ENCODE results near the gene RPL7A.
"Not testable (repeated sequence)": the region's sequence is repeated elsewhere in the genome, so short reads cannot be mapped to it uniquely, and the experiment has no call there.

RPL7A gene

GRCh38 chr9:133347985-133348717 lies at the start of gene RPL7A, which contains the start of gene MED22:
RPL7A (plus strand) TSS chr9:133348218; CDS start chr9:133348244, 26 bp downstream.
MED22 (minus strand) TSS chr9:133348131; CDS start chr9:133346662, 1,469 bp downstream.
- peak; percentile 97 for DNase-seq

DNA sequence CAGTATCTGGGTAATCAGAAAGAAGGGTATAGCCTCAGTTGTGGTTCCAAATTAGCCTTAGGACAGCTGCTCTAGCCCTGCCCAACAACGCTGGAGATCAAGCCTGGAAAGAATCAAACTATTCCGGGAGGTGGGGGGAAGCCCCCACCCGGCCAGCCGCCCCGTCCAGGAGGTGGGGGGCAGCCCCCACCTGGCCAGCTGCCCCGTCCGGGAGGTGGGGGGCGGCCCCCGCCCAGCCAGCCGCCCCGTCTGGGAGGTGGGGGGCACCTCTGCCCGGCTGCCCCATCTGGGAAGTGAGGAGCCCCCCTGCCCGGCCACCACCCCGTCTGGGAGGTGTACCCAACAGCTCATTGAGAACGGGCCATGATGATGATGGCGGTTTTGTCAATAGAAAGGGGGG lies 48.0 kb upstream of the RPL7A start:
- not testable (repeated sequence) for DNase-seq

DNA sequence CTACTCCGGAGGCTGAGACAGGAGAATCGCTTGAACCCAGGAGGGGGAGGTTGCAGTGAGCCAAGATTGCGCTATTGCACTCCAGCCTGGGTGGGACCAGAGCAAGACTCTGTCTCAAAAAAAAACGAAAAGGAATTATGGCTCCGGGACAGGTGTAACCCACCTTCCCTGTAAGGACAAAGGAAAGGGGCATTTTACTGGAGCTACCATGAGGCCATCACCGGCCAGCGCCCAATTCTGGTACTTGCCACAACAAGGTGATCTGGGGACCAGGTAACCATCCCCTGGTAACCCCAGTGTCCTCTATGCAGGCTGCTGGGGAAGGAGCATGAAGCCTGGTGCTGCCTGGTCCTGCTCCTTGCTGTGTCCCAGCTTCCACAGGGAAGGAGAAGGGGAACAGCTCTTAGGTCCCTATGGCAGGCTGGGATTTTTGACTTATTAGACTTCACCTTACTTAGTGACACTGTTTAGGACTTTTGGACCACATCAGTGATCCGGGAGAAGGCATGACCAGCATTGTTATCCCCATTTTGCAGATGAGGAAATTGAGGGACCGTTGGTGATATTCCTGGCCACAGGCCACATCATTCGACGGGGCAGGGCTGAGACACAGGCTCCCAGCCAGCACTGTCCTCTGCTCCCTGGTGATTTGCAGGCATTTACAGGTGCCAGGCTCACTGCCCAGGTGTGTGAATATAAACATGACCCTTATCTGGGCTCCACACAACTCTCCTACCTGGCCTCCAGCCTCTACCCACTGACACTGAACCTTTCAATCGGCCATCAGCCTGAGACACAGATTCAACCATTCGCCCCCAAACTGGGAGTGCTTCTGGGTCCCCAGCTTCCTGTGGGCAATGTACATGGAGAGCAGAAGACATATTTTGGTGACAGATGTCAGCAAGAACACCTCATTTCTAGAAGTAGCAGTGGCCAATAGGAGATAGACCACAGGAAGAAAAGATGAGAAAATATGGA lies 46.5 kb upstream of the RPL7A start:
- DNase-seq, result no peak

DNA sequence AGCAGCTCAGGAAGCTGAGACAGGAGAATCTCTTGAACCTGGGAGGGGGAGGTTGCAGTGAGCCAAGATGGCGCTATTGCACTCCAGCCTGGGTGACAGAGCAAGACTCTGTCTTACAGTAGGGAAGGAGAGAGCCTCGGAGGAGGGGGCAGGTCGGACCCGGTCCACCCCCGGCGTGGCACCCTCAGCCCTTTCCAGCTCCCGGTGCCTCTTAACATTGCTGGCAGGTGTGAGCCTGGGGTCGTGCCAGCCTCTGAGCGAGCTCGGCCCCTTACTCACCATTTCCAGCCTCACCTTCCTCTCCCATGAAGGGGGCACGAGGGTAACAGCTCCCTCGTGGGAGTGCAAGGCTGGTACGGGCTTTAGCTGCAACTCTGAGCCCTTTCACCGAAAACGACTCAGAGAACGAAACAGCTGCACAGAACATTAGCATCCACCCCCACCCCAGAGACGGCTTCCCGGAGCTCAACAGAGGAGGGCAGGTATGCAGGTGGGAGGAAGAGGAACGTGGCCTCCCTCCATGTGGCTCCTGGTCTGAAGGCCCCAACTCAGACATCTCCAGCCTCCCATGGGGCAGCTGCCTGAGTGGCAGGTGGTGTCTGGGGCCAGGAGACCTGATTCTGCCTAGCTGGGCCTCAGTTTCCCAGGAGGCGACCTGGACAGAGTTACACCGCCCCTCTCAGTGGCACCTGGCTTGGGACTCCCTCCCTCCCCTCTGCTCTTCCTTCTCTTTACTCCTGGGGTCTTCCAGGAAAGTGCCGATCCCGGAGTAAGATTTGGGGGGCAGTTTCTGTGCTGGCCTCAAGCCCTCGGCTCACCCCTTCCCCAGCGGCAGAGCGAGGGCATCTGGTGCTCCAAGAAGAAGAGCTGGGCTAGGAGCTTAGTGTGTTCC lies 44.5 kb upstream of the RPL7A start:
- no peak for DNase-seq

GRCh38 chr9:133304158-133304470 lies 43.9 kb upstream of the RPL7A start:
- no peak for DNase-seq

DNA sequence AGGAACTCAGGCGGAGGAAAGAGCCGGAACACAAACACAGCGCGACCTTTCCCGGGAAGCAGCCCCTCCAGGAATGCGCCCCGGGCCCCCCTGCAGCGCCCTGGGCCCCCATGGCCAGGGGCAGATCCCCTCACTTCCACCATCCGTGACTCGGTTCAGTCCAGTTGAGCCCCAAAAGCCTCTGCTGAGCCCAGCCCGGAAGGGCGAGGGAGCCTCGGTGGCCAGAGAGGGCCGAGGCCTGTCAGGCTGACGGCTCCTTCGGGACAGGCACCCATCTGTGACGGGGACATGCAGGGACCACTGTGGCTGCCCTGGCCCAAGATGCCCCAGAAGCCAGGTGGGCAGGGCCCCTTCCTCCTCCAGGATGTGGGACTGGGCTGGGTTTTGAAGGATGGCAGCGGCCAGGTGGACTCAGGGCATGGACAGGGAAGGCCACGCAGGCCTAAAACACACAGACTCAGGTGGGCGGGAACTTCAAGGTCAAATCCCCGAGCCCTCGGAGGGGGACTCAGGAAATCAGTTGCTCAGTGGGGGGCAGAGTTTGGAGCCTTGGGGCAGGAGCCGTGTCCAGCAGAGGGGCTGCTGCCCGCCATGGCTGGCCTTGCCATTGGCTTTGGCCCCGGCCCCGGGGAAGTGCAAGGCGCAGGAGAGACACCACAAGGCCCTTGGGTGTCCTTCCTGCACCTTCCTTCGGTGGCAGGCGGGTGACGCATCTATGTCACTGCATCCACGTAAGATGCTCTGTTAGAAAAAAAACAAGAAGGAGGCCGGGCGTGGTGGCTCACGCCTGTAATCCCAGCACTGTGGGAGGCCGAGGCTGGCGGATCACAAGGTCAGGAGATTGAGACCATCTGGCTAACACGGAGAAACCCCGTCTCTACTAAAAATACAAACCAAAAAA lies 43.3 kb upstream of the RPL7A start:
- DNase-seq, result no peak

- no peak for DNase-seq
These were observed 42.3 kb upstream of the RPL7A start for GRCh38 chr9:133305731-133306130.

GRCh38 chr9:133306242-133307204 lies 41.5 kb upstream of the RPL7A start:
- DNase-seq, result no peak

DNA sequence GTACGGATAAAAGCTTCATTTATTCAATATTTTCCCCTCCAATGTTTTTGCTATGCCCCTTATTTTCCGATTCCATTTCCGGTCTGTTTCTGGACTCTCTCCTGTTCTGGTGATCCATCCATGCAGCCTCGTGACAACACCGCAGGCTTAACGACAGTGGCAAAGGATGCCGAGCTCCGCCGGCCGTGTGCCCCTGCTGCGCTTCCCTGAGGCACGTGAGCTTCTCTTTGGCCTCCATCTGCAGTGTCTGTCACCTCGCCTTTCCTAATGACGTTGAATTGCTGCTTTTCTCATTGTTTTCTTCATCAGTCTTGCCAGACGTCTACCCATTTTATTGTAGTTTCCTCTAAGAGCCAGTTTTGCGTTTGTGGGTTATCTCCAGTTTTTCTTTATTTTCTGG lies 40.7 kb upstream of the RPL7A start:
- DNase-seq, result no peak

DNA sequence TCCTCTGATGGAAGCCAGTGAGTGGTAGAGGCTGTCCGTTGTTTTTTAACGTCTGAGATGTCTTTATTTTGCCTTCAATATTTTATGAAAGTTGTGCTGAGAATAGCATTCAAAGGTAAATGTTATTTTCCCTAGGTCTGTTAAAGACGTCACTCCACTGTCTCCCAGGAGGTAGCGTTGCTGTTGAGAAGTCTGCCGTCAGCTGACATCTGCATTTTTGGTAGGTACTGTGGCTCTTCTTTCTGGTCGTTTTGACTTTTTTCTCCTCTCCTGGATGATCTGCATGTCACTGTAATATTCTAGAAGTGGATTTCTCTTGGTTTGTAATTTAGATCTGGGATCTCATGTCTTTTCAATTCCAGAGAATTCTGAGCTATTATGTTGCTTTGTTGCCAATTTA lies 38.4 kb upstream of the RPL7A start:
- no peak for DNase-seq

DNA sequence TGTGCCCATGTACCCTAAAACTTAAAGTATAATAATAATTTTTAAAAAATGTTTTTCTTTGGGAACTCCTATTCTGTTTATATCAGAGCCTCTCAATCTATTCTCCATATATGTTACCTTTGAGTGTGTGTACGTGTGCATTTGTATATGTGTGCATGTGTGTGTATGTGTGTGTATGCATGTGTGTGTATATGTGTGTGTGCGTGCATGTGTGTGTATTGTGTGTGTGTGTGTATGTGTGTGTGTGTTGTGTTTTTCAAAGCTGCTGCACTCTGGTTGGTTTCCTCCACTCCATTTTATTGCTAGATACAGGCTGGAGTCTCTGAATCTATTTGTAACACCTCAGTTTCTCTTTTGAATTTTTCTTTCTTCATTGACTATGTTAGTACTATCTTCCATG lies 32.0 kb upstream of the RPL7A start:
- no peak for DNase-seq

- not testable (repeated sequence) for DNase-seq
These were observed 30.5 kb upstream of the RPL7A start for GRCh38 chr9:133317551-133317950.

DNA sequence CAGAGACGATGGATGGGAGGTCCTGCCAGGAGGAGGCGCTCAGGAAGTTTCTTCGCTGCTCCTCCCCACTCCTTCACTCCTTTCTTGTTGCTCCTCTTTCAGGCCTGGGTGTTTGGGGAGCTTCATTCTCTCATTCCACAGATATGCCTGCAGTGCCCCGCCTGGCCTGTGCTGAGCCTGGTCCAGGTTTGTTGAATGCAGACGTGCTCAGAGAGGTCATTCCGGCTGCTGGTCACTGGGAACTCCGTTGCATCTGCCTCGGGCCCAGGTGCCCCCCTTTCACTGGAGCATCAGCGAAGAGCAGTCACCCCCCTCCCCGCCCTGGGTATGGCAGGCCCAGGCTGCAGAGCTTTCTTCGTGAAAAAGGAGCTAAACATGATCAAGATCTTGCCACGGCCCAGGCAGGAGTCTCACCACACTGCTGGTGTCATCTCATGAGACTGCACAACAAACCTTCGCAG lies 27.6 kb upstream of the RPL7A start:
- no peak for DNase-seq

DNA sequence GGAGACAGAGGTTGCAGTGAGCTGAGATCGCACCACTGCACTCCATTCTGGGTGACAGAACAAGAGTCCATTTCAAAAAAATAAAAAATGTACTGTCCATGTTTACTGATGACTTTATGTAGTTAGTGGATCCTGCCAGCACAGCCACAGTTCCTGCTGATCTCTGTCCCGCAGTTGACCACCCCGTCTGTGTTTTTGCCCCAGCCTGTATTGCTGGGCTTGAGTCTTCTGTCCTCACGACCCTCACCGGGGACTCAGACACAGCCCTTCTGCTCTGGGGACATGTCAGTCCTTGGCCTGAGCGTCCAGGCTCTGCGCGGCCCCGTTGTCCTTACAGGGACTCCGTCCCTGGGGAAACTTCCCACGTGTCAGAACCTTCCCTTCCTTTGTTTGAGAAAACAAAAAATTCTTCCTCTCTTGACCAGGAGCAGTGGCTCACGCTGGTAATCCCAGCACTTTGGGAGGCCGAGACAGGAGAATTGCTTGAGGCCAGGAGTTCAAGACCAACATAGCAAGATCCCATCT lies 26.5 kb upstream of the RPL7A start:
- no peak for DNase-seq

DNA sequence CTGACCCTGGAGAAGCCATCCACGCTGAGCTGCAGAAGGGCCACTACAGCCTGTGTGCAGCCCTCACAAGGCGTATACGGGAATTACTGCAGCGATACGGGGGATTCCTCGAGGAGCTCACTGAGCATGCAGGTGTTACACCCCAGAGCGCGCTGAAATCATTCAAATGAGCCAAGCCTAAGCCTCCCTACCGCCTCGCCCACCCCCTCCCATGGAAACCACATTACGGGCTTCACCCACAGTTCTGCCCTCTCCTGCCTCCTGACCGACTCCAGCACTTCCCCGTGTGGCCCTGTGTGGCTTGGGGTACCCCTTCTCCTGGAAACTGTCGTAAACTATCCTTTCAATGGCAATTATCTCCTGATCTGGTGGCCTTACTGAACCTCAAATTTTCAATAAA lies 25.3 kb upstream of the RPL7A start:
- DNase-seq, result no peak

- no peak for DNase-seq
These were observed 24.8 kb upstream of the RPL7A start for GRCh38 chr9:133323211-133323610.

DNA sequence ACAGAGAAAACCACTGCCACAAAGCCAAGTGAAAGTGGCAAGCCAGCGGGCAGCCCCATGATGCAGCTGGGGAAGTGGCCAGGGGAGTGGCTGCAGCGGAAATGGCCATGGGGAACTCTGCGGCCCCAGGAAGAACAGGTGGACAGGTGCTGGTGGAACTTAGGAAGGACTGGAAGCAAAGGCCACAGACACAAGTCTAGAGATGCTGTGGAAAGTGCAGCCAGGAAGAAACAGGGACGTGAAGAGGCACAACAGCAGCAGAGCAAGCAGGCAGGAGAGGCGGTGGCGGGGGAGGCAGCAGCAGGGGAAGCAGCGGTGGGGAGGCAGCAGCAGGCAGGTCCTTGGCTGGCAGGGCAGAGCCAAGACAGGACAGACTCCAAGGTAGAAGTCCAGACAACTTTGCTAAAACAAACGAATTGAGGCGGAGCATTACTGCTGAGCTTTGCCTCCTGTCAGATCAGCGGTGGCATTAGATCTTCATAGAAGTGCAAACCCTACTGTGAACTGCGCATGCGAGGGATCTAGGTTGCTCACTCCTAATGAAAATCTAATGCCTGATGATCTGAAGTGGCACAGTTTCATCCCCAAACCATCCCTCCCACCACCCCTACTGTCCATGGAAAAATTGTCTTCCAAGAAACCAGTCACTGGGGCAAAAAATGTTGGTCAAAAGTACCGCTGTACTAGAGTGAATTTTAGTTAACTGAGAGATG lies 23.9 kb upstream of the RPL7A start:
- no peak for DNase-seq

DNA sequence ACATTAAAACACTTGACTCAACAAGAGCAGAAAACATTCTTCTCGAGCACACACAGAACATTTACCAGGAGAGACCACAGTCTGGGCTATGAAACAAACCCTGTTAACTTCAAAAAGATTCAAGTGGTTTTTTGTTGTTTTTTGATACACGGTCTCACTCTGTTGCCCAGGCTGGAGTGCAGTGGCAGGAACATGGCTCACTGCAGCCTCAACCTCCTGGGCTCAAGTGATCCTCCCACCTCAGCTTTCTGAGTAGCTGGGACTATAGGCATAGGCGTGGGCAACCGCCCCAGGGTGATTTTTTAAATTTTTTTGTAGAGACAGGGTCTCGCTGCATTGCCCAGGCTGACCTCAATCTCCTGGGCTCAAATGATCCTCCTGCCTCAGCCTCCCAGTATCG lies 21.0 kb upstream of the RPL7A start:
- DNase-seq, result not testable (repeated sequence)

DNA sequence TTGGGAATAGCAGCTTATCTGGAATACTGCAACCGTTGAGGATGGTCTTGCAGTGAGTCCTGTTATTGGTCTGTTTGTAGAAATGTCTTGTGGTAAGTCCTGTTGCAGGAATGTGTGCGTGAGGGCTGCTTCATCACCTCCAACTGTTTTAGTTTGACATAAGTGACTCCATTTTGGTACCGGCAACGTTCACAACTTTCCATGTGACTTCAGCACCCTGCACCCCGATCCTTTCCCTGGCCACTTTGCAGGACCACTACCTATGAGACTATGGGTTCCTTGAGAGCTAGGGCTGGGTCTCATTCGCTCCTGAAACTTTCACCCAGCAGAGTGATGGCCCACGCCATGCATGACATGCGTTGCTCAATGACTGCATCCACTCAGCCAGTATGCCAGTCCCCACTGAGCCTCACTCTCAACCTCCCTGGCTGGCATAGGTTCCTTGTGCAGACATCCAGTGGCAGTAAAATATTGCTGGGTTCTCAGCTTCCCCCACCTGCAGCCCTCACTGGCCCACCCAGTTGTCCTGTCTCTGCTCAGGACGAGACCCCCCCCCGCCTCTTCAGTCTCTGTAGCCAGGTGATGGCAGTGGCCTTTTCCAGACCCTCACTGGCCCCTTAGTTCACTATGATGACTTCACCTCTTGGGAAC lies 20.1 kb upstream of the RPL7A start:
- DNase-seq, result no peak

All from NCI-H1092 treated with DMSO at 0.1 percent for 48 hours (cell line).